ENCODE measurements around the gene PRR7. TPM values are rescaled to one million over a fixed set of nuclear protein-coding genes. Genes with fewer than 3 reads are reported as not detected.

PRR7 gene
- total RNA-seq, 2 donors from 2014 or later = 3.9 to 5.0 TPM

GRCh38 chr5:177500685-177501522, 54.3 kb downstream of the PRR7 start:
- H3K27ac ChIP-seq = no peak overlapping the region
- peak; percentile 91 for DNase-seq
- intact Hi-C loops (cut with DNase I) = loop anchor here (5.0 kb wide), 3 partner anchors 44 to 189 kb away; partner anchors contain the start of gene MXD3

GRCh38 chr5:177501874-177502678, 55.5 kb downstream of the PRR7 start:
- DNase-seq = no peak

More at GRCh38 chr5:177500685-177501522, 54.3 kb downstream of the PRR7 start:
- H3K9ac ChIP-seq (ENCODE audit: low read depth in 2 of 2, low read length in 2 of 2) = no peak overlapping the region
- peak; percentile 97 for TF ChIP-seq CTCF (IDR thresholded peaks at IDR 0.05)
- H3K4me3 ChIP-seq = no peak overlapping the region
- H3K36me3 ChIP-seq = no peaks in the 10 kb centered on the region
- H3K9me3 ChIP-seq = no peaks in the 10 kb centered on the region
- no peaks in the 10 kb centered on the region for H3K27me3 ChIP-seq
- peaks cover 10% of the 10 kb centered on the region for H3K4me1 ChIP-seq

GRCh38 chr5:177502886-177503285, 56.3 kb downstream of the PRR7 start:
- intact Hi-C loops (cut with DNase I) = loop anchor here (5.0 kb wide), 3 partner anchors 46 to 191 kb away; partner anchors contain the start of gene MXD3

More at GRCh38 chr5:177501874-177502678, 55.5 kb downstream of the PRR7 start:
- Histone ChIP-seq H3K4me3 (no peak overlapping the region), H3K4me1 (peaks cover 6% of the 10 kb centered on the region), H3K9ac (ENCODE audit: low read depth in 2 of 2, low read length in 2 of 2) (no peak overlapping the region), H3K9me3 (no peaks in the 10 kb centered on the region), H3K36me3 (no peaks in the 10 kb centered on the region), H3K27me3 (no peaks in the 10 kb centered on the region), H3K27ac (no peak overlapping the region)
- TF ChIP-seq CTCF (IDR thresholded peaks at IDR 0.05) = no peak
- intact Hi-C loops (cut with DNase I) = loop anchor here (5.0 kb wide), 3 partner anchors 45 to 190 kb away; partner anchors contain the start of gene MXD3

GRCh38 chr5:177503351-177504085, 56.9 kb downstream of the PRR7 start:
- DNase-seq = no peak
- Histone ChIP-seq H3K36me3 (no peaks in the 10 kb centered on the region), H3K4me3 (no peak overlapping the region), H3K4me1 (no peaks in the 10 kb centered on the region), H3K9me3 (no peaks in the 10 kb centered on the region), H3K27ac (no peak overlapping the region), H3K9ac (ENCODE audit: low read depth in 2 of 2, low read length in 2 of 2) (no peak overlapping the region), H3K27me3 (no peaks in the 10 kb centered on the region)
- intact Hi-C loops (cut with DNase I) = loop anchor here (5.0 kb wide), 3 partner anchors 46 to 191 kb away; partner anchors contain the start of gene MXD3
- no peak for TF ChIP-seq CTCF (IDR thresholded peaks at IDR 0.05)

More at GRCh38 chr5:177502886-177503285, 56.3 kb downstream of the PRR7 start:
- H3K27me3 ChIP-seq = no peaks in the 10 kb centered on the region
- no peaks in the 10 kb centered on the region for H3K36me3 ChIP-seq
- H3K4me3 ChIP-seq = no peak overlapping the region
- TF ChIP-seq CTCF (IDR thresholded peaks at IDR 0.05) = no peak
- no peaks in the 10 kb centered on the region for H3K9me3 ChIP-seq
- no peak overlapping the region for H3K27ac ChIP-seq
- peaks cover 6% of the 10 kb centered on the region for H3K4me1 ChIP-seq
- no peak overlapping the region for H3K9ac ChIP-seq (ENCODE audit: low read depth in 2 of 2, low read length in 2 of 2)
- DNase-seq = no peak

All from colonic mucosa (tissue), 4 donors.